ENCODE data around the gene PAH. TPM values are rescaled to one million over a fixed set of nuclear protein-coding genes. Genes with fewer than 3 reads are reported as not detected.

The PAH gene
- total and polyA plus RNA-seq, 4 donors, result 0.33 to 1.7 (median 0.79) TPM

- Histone ChIP-seq H3K27ac (ENCODE audit: low read depth, low read length) (no peak overlapping the region), H3K27me3 (ENCODE audit: control insufficient read depth, insufficient read depth, low read length) (no peaks in the 10 kb centered on the region), H3K9me3 (ENCODE audit: control insufficient read depth, insufficient read depth, low read length) (no peaks in the 10 kb centered on the region), H3K36me3 (ENCODE audit: control insufficient read depth, insufficient read depth, low read length) (no peaks in the 10 kb centered on the region), H3K4me3 (ENCODE audit: low read depth, low read length) (no peak overlapping the region), H3K4me1 (ENCODE audit: control insufficient read depth, insufficient read depth, low read length) (peaks cover 7% of the 10 kb centered on the region)
- DNase-seq (ENCODE audit: low read depth in 4 of 6, low spot score in 6 of 6), result no peak
These were observed 4.2 kb upstream of the PAH start for GRCh38 chr12:102921240-102921639.

DNA sequence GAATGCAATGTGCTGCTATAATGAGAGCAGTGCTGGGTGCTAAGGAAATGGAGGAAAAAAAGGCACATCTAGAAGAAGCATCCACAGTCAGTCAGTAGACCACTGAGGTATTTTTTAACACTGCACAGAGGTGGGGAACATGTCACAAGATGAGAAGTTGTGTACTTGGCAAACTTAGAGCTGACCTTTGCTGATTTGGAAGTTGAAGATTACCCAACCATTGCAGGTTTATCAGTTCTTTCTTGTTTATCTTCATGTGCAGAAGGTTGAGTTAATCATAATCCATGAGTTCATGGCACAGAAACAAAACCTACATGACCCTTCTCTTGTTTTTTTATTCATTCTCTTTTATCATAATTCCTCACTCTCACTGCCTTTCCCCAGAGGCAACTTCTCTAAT lies 3.2 kb upstream of the PAH start:
- Histone ChIP-seq H3K4me3 (ENCODE audit: low read depth, low read length) (no peak overlapping the region), H3K9me3 (ENCODE audit: control insufficient read depth, insufficient read depth, low read length) (no peaks in the 10 kb centered on the region), H3K27ac (ENCODE audit: low read depth, low read length) (no peak overlapping the region), H3K27me3 (ENCODE audit: control insufficient read depth, insufficient read depth, low read length) (no peaks in the 10 kb centered on the region), H3K4me1 (ENCODE audit: control insufficient read depth, insufficient read depth, low read length) (peaks cover 7% of the 10 kb centered on the region), H3K36me3 (ENCODE audit: control insufficient read depth, insufficient read depth, low read length) (no peaks in the 10 kb centered on the region)
- DNase-seq (ENCODE audit: low read depth in 4 of 6, low spot score in 6 of 6), result no peak

DNA sequence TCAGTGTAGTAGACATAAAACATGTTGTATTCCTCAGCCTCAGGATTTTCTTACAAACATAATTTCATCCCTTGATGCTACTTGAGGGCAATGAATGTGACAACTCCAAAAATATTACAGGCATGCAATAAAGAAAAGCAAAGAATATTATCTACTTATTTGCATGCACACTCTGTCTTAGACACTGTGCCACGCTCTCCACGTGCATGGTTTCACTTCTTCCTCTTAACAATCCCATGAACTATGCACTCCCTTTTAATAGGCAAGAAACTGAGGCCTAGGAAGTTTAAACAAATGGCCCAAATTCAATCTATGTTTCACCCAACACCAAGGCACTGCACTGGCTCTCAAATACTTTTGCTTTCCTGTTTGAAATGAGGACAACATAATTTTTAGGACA lies 1.8 kb upstream of the PAH start:
- WGBS (ENCODE audit: insufficient coverage), result 67% methylated on average over 2 of the region's 2 CpGs
- Histone ChIP-seq H3K27me3 (ENCODE audit: control insufficient read depth, insufficient read depth, low read length) (no peaks in the 10 kb centered on the region), H3K4me1 (ENCODE audit: control insufficient read depth, insufficient read depth, low read length) (peaks cover 7% of the 10 kb centered on the region)

DNA sequence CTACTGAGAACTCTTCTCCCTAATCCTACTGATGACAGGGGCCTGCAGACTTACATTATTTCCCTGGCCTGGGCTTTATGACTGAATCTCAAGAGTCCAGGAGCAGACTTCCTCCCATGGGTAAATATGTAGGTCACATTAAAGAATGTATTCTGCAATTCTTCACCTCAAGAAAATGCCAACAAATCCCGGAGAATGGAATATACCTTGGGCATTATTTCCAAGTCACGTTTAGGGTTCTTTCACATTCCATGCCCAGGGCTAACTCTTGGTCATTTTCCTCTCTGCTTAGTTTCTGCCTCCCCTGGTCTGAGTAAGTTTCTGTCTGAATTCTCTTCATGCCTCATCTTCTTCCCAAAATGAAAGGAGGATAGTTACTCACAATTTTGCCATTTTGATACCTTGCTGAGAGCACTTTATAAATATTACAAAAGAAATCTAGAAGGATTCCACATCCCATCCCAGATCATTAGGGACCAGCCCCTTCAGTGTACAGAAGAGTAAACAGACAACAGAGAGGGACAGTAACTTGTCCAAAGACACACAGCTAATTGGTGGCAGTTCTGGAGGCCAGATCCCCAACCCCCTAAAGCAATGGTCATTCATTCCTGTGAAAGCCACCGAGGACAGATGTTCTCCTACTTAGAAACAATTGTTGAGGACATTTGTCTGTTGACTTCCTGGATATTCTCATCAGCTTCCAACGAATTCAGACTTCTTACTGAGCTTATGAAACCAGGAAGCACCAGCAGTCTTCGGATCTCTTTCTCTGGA lies 605 bp downstream of the PAH start:
- DNase-seq (ENCODE audit: low read depth in 4 of 6, low spot score in 6 of 6), result no peak
- Histone ChIP-seq H3K4me3 (ENCODE audit: low read depth, low read length) (no peak overlapping the region), H3K27me3 (ENCODE audit: control insufficient read depth, insufficient read depth, low read length) (no peaks in the 10 kb centered on the region), H3K9me3 (ENCODE audit: control insufficient read depth, insufficient read depth, low read length) (no peaks in the 10 kb centered on the region), H3K27ac (ENCODE audit: low read depth, low read length) (no peak overlapping the region), H3K36me3 (ENCODE audit: control insufficient read depth, insufficient read depth, low read length) (no peaks in the 10 kb centered on the region), H3K4me1 (ENCODE audit: control insufficient read depth, insufficient read depth, low read length) (peaks cover 7% of the 10 kb centered on the region)
- 67% methylated on average over 4 of the region's 5 CpGs for WGBS (ENCODE audit: insufficient coverage)

More for the DNA sequence above, 1.8 kb upstream of the PAH start:
- no peaks in the 10 kb centered on the region for H3K36me3 ChIP-seq (ENCODE audit: control insufficient read depth, insufficient read depth, low read length)
- DNase-seq (ENCODE audit: low read depth in 4 of 6, low spot score in 6 of 6), result no peak
- H3K27ac ChIP-seq (ENCODE audit: low read depth, low read length), result no peak overlapping the region
- H3K4me3 ChIP-seq (ENCODE audit: low read depth, low read length), result no peak overlapping the region
- H3K9me3 ChIP-seq (ENCODE audit: control insufficient read depth, insufficient read depth, low read length), result no peaks in the 10 kb centered on the region

GRCh38 chr12:102913453-102914226 lies 3.4 kb downstream of the PAH start:
- H3K27ac ChIP-seq (ENCODE audit: low read depth, low read length), result no peak overlapping the region
- H3K4me3 ChIP-seq (ENCODE audit: low read depth, low read length), result no peak overlapping the region
- DNase-seq (ENCODE audit: low read depth in 4 of 6, low spot score in 6 of 6), result no peak
- peaks cover 7% of the 10 kb centered on the region for H3K4me1 ChIP-seq (ENCODE audit: control insufficient read depth, insufficient read depth, low read length)
- H3K27me3 ChIP-seq (ENCODE audit: control insufficient read depth, insufficient read depth, low read length), result no peaks in the 10 kb centered on the region
- WGBS (ENCODE audit: insufficient coverage), result no CpG with 5 or more reads among the region's 2 CpGs
- H3K36me3 ChIP-seq (ENCODE audit: control insufficient read depth, insufficient read depth, low read length), result no peaks in the 10 kb centered on the region
- no peaks in the 10 kb centered on the region for H3K9me3 ChIP-seq (ENCODE audit: control insufficient read depth, insufficient read depth, low read length)

GRCh38 chr12:102912258-102912657 lies 4.8 kb downstream of the PAH start:
- no CpG with 5 or more reads among the region's 2 CpGs for WGBS (ENCODE audit: insufficient coverage)
- Histone ChIP-seq H3K36me3 (ENCODE audit: control insufficient read depth, insufficient read depth, low read length) (no peaks in the 10 kb centered on the region), H3K4me1 (ENCODE audit: control insufficient read depth, insufficient read depth, low read length) (peaks cover 4% of the 10 kb centered on the region), H3K27ac (ENCODE audit: low read depth, low read length) (no peak overlapping the region), H3K27me3 (ENCODE audit: control insufficient read depth, insufficient read depth, low read length) (no peaks in the 10 kb centered on the region), H3K9me3 (ENCODE audit: control insufficient read depth, insufficient read depth, low read length) (no peaks in the 10 kb centered on the region), H3K4me3 (ENCODE audit: low read depth, low read length) (no peak overlapping the region)
- DNase-seq (ENCODE audit: low read depth in 4 of 6, low spot score in 6 of 6), result no peak

- Histone ChIP-seq H3K36me3 (ENCODE audit: control insufficient read depth, insufficient read depth, low read length) (no peaks in the 10 kb centered on the region), H3K9me3 (ENCODE audit: control insufficient read depth, insufficient read depth, low read length) (no peaks in the 10 kb centered on the region), H3K4me3 (ENCODE audit: low read depth, low read length) (no peak overlapping the region), H3K27me3 (ENCODE audit: control insufficient read depth, insufficient read depth, low read length) (no peaks in the 10 kb centered on the region), H3K4me1 (ENCODE audit: control insufficient read depth, insufficient read depth, low read length) (no peaks in the 10 kb centered on the region), H3K27ac (ENCODE audit: low read depth, low read length) (no peak overlapping the region)
- 100% methylated on average over 2 of the region's 3 CpGs for WGBS (ENCODE audit: insufficient coverage)
- DNase-seq (ENCODE audit: low read depth in 4 of 6, low spot score in 6 of 6), result no peak
These were observed 5.7 kb downstream of the PAH start for GRCh38 chr12:102911320-102911719.

- H3K4me1 ChIP-seq (ENCODE audit: control insufficient read depth, insufficient read depth, low read length), result no peaks in the 10 kb centered on the region
- H3K27ac ChIP-seq (ENCODE audit: low read depth, low read length), result no peak overlapping the region
- no peak overlapping the region for H3K4me3 ChIP-seq (ENCODE audit: low read depth, low read length)
- DNase-seq (ENCODE audit: low read depth in 4 of 6, low spot score in 6 of 6), result no peak
- H3K9me3 ChIP-seq (ENCODE audit: control insufficient read depth, insufficient read depth, low read length), result no peaks in the 10 kb centered on the region
- no CpG with 5 or more reads among the region's 4 CpGs for WGBS (ENCODE audit: insufficient coverage)
- no peaks in the 10 kb centered on the region for H3K27me3 ChIP-seq (ENCODE audit: control insufficient read depth, insufficient read depth, low read length)
- no peaks in the 10 kb centered on the region for H3K36me3 ChIP-seq (ENCODE audit: control insufficient read depth, insufficient read depth, low read length)
These were observed 6.3 kb downstream of the PAH start for GRCh38 chr12:102910792-102911191.

- H3K27ac ChIP-seq (ENCODE audit: low read depth, low read length), result no peak overlapping the region
- 88% methylated on average over 3 of the region's 7 CpGs for WGBS (ENCODE audit: insufficient coverage)
- H3K4me3 ChIP-seq (ENCODE audit: low read depth, low read length), result no peak overlapping the region
- no peaks in the 10 kb centered on the region for H3K36me3 ChIP-seq (ENCODE audit: control insufficient read depth, insufficient read depth, low read length)
- no peak for DNase-seq (ENCODE audit: low read depth in 4 of 6, low spot score in 6 of 6)
- no peaks in the 10 kb centered on the region for H3K27me3 ChIP-seq (ENCODE audit: control insufficient read depth, insufficient read depth, low read length)
- H3K4me1 ChIP-seq (ENCODE audit: control insufficient read depth, insufficient read depth, low read length), result no peaks in the 10 kb centered on the region
- no peaks in the 10 kb centered on the region for H3K9me3 ChIP-seq (ENCODE audit: control insufficient read depth, insufficient read depth, low read length)
These were observed 6.9 kb downstream of the PAH start for GRCh38 chr12:102910137-102910536.

DNA sequence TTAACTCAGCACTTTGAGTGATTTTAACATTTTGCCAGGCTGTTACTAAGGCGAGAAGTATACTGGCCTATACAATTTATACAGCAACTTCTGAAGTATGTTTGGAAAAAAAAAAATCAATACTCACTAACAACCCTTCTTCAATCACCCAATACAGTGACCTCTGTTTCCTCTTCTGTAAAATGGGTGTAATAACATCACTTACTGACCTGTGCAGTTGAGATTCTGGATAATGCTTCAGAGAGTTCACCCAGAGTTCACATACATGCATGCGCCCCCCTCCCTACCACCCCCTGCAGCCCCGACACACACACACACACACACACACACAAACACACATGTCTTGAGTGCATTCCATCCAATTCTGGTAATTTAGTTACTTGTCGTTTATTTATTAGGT lies 9.1 kb downstream of the PAH start:
- no peak overlapping the region for H3K4me3 ChIP-seq (ENCODE audit: low read depth, low read length)
- no peak for DNase-seq (ENCODE audit: low read depth in 4 of 6, low spot score in 6 of 6)
- H3K9me3 ChIP-seq (ENCODE audit: control insufficient read depth, insufficient read depth, low read length), result no peaks in the 10 kb centered on the region
- no peaks in the 10 kb centered on the region for H3K36me3 ChIP-seq (ENCODE audit: control insufficient read depth, insufficient read depth, low read length)
- no CpG with 5 or more reads among the region's 4 CpGs for WGBS (ENCODE audit: insufficient coverage)
- H3K4me1 ChIP-seq (ENCODE audit: control insufficient read depth, insufficient read depth, low read length), result no peaks in the 10 kb centered on the region
- no peaks in the 10 kb centered on the region for H3K27me3 ChIP-seq (ENCODE audit: control insufficient read depth, insufficient read depth, low read length)
- H3K27ac ChIP-seq (ENCODE audit: low read depth, low read length), result no peak overlapping the region
